ENCODE data around the gene ARMS2.
A peak's percentile ranks its signal among the peaks of the same experiment; 100 is the strongest.

Gene ARMS2, protein sequence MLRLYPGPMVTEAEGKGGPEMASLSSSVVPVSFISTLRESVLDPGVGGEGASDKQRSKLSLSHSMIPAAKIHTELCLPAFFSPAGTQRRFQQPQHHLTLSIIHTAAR

DNA sequence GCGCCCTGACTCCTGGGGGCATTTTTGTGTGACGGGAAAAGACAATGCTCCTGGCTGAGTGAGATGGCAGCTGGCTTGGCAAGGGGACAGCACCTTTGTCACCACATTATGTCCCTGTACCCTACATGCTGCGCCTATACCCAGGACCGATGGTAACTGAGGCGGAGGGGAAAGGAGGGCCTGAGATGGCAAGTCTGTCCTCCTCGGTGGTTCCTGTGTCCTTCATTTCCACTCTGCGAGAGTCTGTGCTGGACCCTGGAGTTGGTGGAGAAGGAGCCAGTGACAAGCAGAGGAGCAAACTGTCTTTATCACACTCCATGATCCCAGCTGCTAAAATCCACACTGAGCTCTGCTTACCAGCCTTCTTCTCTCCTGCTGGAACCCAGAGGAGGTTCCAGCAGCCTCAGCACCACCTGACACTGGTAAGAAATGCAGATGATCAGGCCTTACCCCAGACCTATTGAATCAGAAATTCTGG is at the start of gene ARMS2:
Gene ARMS2 (plus strand): TSS at position 51 of the 478 bp plus-strand sequence. CDS start 75 bp downstream, at position 126.
- no peak for DNase-seq (ENCODE audit: low read depth)

DNA sequence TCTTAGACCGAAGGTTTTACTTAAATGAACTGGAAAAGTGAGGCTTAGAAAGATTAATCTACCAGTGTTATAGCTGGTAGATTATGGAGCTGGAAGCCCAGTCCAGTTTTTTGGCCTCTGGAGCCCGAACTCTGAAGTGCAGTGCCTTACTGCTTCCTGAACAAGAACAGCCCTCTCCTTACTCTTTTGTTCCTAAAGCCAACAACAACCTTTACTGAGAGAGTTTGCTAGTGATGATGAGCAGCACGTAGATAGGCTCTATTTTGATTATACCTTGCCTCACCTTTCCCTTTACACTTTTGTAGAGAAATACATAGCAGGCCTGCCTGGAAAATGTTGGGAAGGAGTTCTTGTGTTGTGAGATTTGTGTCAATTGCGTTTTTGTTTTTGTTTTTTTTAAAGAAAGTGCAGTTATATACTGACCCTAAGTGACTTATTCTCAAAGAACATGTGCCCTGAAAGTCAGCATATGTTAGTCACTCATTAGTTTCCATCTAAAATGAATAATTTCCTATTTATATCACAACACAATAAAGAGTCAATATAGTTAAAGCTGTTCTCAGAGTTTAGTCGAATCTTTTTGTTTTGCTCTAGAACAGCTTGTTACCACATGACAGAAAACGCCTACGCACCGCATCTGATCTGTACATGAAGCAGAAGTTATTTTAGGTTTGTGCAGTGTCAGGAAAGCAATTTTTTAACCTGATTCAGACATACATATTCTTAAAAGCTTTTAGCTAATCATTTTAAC is 46.9 kb upstream of the ARMS2 start:
- no peak for DNase-seq (ENCODE audit: low read depth)

DNA sequence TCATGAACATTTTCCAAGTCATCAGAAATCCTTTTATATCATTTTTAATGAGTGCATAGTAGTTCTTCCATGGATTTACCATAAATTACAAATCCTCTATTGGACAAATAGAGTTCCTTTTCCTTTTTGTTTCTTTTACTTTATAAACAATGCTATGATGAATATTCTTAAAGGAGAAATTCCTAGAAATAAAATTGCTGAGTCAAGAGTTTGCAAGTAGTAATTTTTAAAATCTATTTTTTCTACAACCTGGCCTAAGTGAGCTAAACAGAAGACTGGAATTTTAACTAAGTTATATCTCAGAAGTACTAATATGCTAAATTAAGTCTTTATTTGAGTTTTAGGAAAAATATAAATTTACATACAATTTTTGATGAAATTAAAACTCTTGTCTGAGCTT is 41.1 kb upstream of the ARMS2 start:
- DNase-seq (ENCODE audit: low read depth), result no peak

DNA sequence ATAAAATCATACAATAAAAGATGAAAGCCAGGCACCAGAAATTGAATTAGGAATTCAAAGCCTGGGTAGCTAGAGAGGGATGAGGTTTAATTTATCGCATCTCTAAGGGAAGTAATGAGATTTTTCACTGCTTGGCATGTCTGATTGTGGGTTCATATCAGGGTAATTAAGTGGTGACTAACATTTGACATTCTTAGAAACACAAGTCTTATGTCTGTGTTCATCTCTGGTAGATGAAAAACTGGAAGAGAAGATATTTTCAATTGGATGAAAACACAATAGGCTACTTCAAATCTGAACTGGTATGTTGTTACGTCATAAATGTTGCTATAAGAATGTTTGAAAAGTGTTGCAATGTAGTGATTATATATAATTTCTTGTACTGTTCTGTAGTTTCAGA is 36.8 kb upstream of the ARMS2 start:
- peak; percentile 34 for DNase-seq (ENCODE audit: low read depth)

DNA sequence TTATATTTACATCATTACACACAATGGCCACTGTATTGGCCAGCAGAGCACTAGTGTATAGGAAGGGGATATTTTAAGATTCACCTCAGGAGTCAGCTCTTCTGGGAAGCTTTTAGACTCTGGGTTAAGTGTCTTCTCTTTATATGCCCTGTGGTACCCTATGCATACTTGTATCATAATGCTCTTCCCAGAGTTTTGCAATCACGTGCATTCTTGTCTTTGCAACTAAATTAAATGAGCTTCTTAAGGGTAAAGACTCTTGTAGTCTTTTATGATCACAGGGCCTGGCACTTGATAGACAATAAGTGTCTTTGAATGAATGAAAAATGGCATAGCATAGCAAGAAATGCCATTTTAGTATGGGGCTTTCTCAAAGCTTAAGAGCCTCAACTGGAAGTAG is 35.4 kb upstream of the ARMS2 start:
- DNase-seq (ENCODE audit: low read depth), result peak; percentile 45

DNA sequence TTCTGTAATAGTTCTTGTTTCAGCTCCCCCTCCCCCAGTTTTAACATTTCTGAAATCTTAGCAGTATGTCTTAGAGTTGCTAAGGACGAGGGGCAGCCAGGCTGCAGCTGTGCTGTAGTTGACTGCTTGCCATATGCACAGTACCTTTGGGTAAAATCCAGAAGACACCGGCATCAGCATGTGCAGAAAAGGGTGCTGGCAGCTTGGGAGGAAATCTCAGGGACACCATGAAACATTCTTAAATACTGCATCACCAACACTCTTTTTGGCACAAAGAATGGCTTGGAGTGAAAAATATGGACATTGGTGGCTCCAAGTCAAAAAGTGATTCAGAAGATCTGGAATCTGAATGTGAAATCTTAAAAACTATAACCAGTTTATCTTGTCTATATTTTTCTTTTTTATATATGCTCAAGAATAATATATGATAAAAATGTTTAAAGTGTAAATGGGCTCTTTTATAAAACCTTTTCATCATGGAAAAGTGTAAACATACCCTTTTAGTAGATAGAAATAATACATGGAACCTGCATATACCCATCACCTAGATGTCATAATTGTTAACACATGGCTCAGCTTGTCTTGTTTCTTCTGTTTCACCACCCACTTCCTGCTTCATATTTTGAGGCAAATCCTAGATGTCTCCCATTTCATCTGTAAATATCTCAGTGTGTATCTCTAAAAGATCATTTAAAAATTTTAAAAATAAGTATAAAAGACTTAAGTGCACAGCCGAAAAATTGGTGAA is 34.4 kb upstream of the ARMS2 start:
- DNase-seq (ENCODE audit: low read depth), result peak; percentile 81

DNA sequence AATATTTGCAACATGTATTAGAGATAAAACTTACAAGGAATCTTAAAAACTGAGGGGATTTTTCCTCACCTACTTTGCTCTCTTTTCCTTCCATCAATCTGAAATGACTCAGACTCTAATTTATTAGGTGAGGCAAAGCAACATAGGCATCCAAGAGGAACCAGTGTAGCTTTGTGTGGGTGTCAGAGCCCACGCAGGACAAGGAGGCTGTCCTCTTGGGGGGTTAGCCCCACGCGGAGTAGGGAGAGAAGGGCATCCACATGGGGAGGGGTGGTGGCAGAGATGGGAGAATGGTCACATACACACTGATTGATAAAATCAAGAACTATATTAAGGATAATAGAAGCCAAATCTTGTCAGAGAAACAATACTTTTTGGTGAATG is 33.8 kb upstream of the ARMS2 start:
- DNase-seq (ENCODE audit: low read depth), result no peak

DNA sequence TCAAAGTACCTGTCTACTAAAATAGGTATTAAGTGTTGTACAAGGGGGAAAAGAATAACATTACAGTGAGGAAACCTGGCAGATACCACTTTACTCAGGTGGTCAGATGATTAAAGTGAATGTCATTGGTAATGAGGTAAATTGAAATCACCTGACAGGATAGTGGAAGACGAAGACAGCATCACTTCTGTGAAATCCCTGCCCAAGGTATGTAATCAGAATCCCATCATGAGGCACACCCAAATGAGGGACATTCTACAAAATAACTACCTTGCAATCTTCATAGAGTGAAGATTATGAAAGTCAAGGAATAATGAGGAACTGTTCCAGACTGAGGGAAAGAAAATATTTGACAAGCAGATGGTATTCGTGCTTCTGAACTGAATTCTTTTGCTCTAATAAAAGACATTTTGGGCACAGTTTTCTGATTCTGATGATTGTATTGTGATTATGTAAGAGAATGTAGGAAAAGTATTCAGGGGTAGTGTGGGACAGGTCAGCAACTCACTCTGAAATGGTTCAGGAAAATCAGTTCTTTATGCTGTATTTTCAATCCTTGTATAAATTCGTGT is 33.3 kb upstream of the ARMS2 start:
- no peak for DNase-seq (ENCODE audit: low read depth)

DNA sequence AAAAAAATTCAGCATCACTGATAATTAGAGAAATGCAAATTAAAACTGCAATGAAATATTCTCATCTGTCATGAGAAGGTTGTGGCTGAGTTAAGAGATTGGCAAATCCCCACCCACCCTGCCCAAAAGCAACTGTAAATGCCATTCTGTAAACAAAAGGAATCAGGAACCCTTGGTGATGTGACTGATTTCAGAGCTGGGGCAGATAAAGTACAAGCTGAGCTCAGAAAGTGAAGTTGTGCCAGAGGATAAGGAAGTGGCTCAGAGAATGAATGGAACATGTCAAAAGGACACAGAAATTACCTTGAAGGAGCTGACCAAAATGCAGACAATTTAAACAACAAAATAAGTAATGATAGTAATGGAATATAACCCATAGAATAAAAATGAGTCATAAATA is 32.7 kb upstream of the ARMS2 start:
- DNase-seq (ENCODE audit: low read depth), result no peak

DNA sequence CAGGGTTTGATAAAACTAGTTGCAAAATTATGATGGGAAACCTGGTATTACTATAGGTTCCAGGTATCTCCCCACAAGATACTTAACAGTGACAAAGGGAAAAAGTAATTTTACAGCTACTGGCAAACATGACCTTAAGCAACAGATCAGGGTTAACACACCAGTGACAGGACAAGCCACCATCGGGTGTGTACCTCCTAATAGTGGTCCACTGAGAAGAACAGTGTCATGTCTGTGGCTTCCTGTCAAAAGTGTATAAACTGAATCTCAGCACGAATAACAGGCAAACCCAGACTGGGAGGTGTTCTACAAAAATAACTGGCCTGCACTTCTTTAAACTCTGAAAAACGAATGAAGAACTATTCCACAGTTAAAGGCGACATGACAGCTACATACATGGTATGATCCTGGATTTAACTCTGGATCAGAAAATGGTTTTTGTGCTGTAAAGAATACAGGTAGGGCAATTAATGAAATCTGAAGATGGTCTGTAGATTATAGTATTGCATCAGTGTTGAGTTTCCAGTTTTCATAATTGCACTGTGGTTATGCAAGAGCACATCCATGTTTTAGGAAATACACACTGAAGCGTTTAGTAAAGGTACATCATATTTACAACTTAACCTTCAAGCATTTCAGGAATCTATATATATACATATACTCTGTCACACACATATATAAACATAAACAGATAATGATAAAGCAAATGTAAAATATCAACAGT is 32.0 kb upstream of the ARMS2 start:
- DNase-seq (ENCODE audit: low read depth), result no peak

DNA sequence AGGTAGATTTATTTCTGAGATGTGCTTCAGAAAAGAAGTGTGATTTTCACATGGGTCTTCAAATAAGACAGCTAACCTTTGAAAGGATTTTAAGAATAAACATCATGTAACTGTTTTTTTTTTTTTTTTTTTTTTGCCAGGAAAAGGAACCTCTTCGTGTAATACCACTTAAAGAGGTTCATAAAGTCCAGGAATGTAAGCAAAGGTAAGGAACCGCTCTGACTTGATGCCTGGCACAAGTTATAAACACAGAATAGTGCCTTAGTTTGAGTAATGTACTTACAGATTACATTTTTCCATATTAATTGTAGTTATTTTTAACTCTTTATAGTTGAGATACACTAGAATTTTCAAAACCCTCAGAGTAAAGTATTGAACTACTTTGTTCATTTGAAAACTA is 30.4 kb upstream of the ARMS2 start:
- DNase-seq (ENCODE audit: low read depth), result no peak

DNA sequence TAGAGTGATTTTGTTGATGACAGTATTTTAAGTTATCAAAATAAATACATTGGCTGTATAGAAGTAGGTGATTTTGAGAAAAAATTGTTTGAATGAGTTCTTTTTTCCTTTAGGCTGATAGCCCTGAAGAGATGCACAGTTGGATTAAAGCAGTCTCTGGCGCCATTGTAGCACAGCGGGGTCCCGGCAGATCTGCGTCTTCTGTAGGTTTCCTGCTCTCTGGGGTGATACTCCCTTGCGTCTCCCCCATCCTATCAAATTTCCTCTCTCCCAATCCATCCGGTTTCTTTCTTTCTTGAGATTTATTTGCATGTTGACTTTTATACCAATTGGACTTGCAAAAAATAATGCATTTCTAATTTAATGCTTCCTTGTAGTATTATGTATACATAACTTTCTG is 27.6 kb upstream of the ARMS2 start:
- DNase-seq (ENCODE audit: low read depth), result no peak

DNA sequence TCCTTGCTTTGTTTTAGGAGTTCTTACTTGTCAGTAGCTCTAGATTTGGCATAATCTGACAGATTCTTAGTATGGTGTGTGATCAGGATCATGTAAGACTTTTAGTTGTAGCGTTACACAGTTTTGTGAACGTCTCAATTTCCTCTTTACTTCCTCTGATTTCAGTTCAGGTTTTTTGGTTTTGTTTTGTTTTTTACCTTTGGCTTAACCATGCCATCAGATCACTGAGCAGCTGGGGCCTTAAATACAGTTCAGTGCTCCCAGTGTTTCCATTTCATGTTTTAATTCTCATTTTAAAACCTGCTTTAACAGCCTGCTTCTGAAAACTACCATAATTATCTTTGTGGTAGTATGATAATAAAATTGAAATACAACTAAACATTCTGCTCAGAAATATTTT is 27.2 kb upstream of the ARMS2 start:
- DNase-seq (ENCODE audit: low read depth), result no peak

DNA sequence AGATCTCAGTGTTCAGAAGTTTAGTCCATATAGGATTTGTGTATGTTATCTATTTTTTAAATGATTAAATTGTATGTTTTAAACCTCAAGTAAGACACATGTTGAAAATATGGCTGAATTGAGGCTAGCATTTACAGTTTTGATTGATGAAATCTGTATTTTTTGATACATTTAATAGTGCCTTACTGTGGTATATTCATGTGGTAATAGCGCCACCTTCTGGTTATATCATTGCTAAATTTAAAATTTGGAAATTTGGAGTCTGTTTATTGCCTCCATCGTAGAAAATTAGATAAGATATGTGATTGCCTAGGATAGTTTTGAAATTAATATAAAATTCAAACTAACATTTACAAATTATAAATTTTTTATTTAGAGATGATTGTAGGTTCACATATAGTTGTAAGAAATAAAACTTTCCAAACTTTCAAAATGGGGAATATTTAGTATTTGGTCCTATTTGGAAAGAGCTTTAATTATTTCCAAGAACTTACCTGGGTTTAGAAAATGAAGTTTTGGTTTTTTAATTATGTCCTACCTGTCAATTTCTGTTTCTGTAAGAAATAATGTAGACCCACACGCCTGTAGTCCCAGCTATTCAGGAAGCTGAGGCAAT is 19.1 kb upstream of the ARMS2 start:
- DNase-seq (ENCODE audit: low read depth), result peak; percentile 36

DNA sequence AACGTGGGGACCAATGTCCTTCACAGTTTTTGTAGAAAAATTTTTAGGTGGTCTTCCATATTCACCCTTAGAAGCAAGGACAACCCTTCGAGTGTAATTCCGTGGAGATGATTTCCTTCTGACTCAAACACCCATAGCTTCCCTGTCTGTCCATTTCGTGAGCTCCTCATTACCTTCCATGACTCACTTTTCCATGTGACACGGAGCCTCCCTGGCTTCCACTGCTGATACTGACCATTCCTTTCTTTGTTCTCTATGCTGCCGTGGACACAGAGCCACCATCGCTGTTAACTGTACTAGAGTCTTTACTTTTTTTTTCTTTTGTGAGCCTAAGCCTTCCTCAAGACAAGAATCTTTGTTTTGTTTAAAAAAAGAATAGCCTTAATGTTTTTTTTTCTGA is 12.5 kb upstream of the ARMS2 start:
- peak; percentile 12 for DNase-seq (ENCODE audit: low read depth)

DNA sequence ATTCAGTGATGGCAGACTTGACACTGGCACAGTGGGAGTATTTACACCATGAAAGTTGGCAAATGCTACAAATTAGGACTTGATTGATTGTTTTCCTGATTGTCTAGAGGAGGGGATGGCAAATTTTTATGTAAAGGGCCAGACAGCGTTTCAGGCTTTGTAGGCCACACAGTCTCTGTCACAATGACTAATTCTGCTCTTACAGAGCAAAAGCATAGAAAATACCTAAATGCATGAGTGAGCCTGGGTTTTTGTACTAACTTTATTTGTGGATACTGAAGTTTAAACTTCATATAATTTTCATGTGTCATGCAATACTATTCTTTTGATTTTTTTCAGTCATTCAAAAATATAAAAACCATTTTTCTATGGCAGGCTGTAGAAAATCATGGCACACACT is 9.0 kb upstream of the ARMS2 start:
- DNase-seq (ENCODE audit: low read depth), result no peak

DNA sequence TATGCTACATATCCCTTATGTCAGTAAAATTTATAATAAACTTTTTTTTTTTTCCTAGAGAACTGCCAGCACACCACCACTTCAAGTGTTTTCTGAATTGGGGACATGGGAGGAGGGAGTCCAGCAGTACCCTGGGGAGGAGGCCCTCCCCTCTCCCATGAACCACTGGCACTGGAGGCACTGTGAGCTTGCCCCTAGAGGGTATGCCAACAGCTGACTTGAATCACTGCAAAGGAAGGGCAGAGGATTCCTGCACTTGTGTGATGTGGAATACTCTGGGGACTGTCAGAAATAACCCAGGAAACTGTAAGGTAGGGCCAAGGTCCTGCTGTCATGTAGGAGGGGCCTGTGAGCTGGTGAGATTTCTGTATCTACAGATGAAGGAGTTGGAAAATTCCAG is 8.5 kb upstream of the ARMS2 start:
- DNase-seq (ENCODE audit: low read depth), result no peak

DNA sequence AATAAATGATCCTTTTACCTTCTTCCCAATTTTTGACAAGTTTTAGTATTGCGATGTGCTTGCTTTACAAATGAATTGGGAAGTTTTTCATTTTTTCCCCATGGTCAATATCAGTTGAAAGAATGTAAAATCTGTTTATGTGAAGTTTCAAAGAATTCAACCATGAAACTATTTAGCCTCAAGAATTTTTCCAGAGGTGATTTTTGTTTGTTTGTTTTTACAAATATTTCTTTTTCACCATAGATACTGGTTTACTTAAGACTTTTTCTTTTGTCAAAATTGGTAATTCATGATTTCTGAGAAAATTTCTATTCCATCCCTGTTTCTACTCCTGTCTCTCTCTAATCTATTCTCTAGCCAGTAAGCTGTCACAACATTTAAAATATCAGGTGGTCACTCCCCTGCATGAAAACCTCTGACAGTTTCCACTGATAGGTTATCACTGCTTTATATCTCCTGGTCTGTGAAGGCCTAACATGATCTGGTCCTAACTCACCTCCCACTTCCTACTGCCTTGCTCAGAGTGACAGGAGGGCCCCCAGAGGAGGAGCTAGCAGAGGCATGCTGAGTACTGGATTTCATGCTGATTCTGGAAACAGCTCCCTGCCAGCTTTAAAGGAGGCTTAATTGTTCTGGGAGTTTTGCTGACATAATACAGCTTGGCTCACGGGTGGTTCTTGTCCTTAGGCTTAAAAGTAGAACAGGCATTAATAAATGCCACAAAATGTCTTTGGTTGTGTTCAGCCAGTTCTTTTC is 7.6 kb upstream of the ARMS2 start:
- DNase-seq (ENCODE audit: low read depth), result peak; percentile 29

DNA sequence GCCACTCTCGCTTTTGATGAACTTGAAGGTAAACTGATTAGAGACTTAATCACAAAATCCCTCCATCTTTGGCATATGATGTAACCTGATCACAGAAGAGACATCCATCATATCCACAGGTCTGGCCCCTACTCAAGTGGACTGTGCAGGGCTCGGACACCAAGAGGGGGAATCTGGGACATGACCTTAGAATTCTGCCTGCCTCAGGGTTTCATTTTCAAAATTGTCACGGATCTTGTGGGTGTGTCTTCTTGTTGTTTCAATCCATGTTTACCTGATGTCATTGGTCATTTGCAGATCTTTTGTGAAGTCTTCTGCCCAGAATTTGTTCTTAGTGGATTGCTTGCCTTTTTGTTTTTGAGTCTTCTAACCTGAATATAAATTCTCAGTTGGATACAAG is 5.9 kb upstream of the ARMS2 start:
- no peak for DNase-seq (ENCODE audit: low read depth)

DNA sequence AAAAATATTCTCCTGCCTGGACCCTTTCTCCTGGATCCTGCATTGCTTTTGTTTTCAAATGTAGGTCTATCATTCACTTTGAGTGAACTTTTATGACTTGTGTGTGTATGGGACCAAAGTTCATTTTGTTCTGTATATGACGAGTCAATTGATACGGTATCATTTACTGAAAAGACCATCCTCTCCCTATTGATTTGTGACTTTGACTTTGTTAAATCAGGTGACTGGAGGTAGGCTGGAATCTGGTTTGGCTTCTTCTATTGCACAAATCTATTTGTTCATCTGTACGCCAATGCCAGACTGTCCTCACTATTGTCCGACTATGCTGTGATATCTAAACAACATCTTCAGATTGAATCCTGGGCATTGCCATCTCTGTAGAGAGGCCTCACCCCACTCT is 5.3 kb upstream of the ARMS2 start:
- no peak for DNase-seq (ENCODE audit: low read depth)

DNA sequence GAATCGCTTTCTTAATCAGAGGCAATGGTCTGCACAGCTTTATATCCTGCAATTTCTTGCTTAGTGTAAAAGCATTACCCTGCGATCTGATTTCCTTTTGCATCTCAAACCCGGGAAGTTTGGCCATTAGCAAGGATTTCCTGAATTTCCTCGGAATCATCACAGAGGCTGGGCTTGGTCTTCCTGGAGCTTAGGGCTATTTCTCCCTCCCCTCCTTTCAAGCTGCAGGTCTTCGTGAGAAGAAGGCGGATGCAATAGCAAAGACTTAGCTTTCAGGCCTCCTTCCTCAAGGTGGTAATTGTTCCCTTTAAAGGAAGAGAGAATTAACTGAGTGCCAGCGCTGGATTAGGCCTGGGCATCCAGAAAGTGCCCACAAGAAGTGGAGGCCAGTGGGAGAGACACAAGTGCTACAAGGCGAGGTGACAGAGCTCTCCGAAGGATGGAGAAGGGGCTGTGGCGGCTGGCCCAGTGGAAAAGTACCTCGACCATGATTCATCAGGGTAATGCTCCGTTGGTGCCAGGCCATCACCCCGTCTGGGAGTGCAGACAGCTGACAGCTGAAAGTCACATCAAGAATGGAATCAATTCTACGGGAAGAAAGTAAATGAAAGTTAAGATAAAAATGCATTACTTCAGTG is 4.0 kb upstream of the ARMS2 start:
- DNase-seq (ENCODE audit: low read depth), result no peak

Measured in fibroblast of gingiva (primary cell).